NCI-H510A (cell line): ENCODE data around the gene ROR2.
A peak's percentile ranks its signal among the peaks of the same experiment; 100 is the strongest.
"Not testable (repeated sequence)": the region's sequence is repeated elsewhere in the genome, so short reads cannot be mapped to it uniquely, and the experiment has no call there.

ENCODE experiments used
- DNase-seq: peaks from one replicate; lab custom pipeline; 2025; lab: John Stamatoyannopoulos, UW

The ROR2 gene

DNA sequence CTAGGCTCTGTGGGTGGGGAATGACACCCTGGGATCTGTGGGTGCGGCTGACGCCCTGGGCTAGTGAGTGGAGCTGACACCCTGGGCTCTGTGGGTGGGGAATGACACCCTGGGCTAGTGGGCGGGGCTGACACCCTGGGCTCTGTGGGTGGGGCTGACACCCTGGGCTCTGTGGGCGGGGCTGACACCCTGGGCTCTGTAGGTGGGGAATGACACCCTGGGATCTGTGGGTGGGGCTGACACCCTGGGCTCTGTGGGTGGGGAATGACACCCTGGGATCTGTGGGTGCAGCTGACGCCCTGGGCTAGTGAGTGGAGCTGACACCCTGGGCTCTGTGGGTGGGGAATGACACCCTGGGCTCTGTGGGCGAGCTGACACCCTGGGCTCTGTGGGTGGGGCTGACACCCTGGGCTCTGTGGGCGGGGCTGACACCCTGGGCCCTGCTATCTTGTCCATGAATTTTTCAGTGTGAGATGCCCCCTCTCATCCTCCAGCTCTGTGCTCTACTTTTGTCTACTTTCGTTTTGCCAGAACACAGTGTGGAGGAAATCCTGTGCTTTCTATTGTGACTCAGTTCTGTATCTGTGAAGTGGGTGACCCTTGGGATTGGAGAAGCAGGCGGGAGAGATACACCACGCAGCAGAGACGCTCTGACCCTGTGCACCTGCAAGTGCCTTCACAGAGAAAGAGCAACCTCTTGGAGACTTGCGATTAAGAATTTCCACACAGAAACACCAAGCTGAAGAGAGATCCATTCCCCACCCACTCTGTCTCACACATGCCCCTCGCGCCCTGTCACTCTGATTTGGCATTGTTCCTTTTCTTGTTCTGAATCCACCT is 151.5 kb downstream of the ROR2 start:
- not testable (repeated sequence) for DNase-seq

- not testable (repeated sequence) for DNase-seq
Measured at GRCh38 chr9:91797517-91797916, 152.5 kb downstream of the ROR2 start.

DNA sequence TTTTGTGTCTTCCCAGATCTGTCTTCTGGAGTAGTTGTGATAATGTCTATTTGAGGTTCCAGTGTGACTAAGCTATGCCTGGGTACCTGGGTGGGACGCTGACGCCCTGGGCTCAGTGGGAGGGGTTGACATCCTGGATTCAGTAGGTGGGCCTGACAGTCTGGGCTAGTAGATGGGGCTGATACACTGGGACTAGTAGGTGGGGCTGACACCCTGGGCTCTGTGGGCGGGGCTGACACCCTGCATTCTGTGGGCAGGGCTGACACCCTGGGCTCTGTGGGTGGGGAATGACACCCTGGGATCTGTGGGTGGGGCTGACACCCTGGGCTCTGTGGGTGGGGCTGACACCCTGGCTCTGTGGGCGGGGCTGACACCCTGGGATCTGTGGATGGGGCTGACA is 153.5 kb downstream of the ROR2 start:
- not testable (repeated sequence) for DNase-seq

- DNase-seq, result no peak
Measured at GRCh38 chr9:91795598-91796241, 154.3 kb downstream of the ROR2 start.

DNA sequence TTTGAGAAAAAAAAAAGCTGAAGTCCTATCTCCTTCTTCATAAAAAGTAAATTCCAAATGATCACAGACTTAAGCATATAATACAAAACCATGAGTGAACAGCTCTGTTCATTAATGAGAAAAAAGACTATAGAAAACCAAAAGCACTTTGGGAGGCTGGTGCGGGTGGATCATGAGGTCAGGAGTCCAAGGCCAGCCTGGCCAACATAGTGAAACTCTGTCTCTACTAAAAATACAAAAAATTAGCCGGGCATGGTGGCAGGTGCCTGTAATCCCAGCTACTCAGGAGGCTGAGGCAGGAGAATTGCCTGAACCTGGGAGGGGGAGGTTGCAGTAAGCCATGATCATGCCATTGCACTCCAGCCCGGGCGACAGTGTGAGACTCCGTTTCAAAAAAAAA is 156.7 kb downstream of the ROR2 start:
- not testable (repeated sequence) for DNase-seq

DNA sequence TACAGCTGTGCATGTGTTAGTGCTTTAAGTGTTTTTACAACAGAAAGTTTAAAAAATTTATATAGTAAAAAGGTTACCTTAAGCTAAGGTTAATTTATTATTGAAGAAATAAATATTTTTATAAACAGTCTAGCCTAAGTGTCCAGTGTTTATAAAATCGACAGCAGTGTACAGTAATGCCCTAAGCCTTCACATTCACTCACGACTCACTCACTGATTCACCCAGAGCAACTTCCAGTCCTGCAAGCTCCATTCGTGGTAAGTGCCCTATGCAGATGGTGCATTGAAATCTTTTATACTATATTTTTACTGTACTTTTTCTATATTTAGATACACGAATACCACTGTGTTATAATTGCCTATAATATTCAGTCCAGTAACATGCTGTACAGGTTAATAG is 159.1 kb downstream of the ROR2 start:
- no peak for DNase-seq

- DNase-seq, result no peak
Measured at GRCh38 chr9:91789941-91790340, 160.1 kb downstream of the ROR2 start.

GRCh38 chr9:91787931-91788330 is 162.1 kb downstream of the ROR2 start:
- DNase-seq, result no peak

GRCh38 chr9:91786132-91786896 is 163.7 kb downstream of the ROR2 start:
- no peak for DNase-seq

GRCh38 chr9:91785447-91785842 is 164.6 kb downstream of the ROR2 start:
- DNase-seq, result no peak

GRCh38 chr9:91784673-91785446 is 165.2 kb downstream of the ROR2 start:
- DNase-seq, result no peak

DNA sequence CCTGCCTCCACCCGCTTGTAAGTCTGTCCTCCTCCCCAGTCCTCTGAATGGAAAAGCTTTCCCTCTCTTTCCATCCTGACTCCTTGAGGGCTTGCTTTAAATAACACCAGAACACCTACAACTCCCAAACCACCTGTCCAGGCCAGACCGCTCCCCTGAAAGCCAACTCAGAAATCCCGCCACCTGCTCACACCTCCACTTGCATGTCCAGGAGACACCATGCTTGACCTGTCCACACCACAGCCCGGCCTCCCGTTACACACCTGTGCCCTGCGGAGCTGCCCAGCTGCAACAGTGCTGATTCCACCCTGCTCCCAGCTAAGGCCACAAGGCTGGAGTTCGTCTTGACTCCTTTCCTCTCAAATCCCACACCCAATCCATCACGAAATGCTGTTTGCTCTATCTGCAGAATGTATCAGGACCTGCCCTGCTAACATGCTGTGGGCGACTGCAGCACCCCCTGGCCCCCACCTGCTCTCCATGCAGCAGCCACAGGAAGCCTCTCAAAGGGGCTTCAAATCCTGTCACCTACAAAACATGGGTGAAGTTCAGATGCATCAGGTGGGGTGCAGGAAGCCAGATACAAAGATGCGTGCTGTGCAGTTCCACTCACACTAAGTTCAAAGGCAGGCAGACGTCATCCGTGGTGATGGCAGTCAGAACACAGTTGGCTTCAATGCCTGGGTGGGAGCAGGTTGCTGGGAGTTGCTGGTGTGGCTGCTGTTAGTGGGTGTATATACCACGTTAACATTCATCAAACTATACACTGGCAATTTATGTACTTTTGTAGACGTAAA is 166.0 kb downstream of the ROR2 start:
- no peak for DNase-seq

- DNase-seq, result peak; percentile 86
Measured at GRCh38 chr9:91783411-91783810, 166.6 kb downstream of the ROR2 start.

GRCh38 chr9:91782708-91783214 is 167.3 kb downstream of the ROR2 start:
- no peak for DNase-seq

DNA sequence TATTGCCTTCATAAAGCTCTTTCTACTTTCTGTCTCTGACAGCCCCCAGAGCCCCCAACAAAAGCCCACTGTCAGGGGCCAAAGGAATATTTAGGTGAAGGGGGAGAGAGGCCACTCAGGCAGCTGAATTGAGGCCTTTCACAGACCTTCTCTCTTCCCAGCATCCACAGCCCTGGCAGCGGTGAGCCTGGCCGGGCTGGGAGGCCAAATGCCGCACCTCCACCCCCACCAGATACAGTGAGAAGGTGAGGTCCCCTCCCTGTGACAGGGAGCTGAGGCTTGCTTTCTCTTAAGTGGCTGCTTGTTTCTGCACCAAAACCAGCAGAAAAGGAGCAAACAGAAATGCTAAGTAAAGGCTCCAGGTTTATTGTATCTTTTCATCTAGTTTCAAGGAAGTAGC is 168.1 kb downstream of the ROR2 start:
- DNase-seq, result no peak

DNA sequence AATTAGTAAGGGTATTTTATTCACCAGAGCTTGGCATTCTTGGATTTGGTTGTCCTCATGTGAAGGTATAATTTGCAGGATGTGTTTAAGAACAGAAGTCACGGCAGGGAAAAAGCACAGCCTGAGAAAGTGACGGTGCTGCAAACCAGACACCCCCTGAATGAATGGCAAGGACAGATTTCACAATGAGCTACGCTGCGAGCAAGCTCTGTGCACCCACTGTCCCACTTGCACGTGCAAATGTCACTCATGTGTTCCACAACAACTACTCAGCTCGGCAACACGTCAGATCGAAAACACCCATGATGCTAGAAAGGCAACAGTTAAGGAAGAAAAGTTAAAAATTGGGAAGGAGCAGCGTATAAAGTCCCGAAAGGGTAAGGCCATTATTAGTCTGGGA is 168.9 kb downstream of the ROR2 start:
- no peak for DNase-seq

GRCh38 chr9:91778031-91778430 is 172.0 kb downstream of the ROR2 start:
- DNase-seq, result no peak

GRCh38 chr9:91777292-91777830 is 172.7 kb downstream of the ROR2 start:
- no peak for DNase-seq

- no peak for DNase-seq
Measured at GRCh38 chr9:91776409-91777291, 173.4 kb downstream of the ROR2 start.

DNA sequence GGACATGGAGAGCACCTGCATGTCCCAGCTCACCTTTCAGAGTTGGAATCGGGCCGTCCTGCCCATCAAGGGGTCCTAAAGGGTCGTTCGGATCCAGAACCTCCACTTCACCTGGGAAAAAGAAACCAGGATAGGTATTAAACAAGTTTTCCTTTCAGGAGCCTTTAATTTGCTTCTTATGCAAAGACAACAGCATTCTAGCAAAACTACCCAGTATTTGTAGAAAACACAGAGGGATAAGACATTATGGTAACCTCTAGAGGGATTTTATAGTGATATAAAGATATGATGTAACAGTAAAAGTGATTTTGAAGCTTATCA is 174.4 kb downstream of the ROR2 start:
- DNase-seq, result no peak
